ENCODE results near the gene TMEM192.

DNA sequence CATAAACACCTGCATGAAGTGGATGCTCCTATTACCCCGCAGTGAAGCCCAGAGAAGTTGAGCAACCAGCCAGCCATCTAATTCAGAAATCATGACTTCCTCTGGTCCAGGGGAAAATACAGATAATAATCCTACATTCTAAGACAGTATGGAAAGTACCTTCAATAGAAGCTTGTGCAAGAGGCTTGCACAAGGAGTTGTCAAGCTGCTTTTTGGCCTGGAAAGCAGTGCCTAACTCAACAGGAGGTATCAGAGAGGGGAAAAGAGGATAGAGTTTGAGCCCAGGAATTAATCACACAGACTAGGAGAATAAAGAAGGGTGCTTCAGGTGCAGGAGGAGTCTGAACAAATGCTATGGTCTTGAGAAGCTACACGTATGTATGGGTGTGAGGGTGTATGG, 26.7 kb downstream of the TMEM192 start:
- TF ChIP-seq, protein P1, sequence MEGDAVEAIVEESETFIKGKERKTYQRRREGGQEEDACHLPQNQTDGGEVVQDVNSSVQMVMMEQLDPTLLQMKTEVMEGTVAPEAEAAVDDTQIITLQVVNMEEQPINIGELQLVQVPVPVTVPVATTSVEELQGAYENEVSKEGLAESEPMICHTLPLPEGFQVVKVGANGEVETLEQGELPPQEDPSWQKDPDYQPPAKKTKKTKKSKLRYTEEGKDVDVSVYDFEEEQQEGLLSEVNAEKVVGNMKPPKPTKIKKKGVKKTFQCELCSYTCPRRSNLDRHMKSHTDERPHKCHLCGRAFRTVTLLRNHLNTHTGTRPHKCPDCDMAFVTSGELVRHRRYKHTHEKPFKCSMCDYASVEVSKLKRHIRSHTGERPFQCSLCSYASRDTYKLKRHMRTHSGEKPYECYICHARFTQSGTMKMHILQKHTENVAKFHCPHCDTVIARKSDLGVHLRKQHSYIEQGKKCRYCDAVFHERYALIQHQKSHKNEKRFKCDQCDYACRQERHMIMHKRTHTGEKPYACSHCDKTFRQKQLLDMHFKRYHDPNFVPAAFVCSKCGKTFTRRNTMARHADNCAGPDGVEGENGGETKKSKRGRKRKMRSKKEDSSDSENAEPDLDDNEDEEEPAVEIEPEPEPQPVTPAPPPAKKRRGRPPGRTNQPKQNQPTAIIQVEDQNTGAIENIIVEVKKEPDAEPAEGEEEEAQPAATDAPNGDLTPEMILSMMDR (IDR thresholded peaks at IDR 0.05): no peak
- TF ChIP-seq EP300 (IDR thresholded peaks at IDR 0.05) (no peak), POLR2A (IDR thresholded peaks at IDR 0.05; ENCODE audit: low read depth) (no peak)

All from esophagus muscularis mucosa (tissue), 4 donors.